Measurements from ENCODE around the gene GRAMD2B. TPM values are rescaled to one million over a fixed set of nuclear protein-coding genes. Genes with fewer than 3 reads are reported as not detected.
"Not testable (repeated sequence)": the region's sequence is repeated elsewhere in the genome, so short reads cannot be mapped to it uniquely, and the experiment has no call there.

GRAMD2B gene
- total and polyA plus RNA-seq, 9 donors, result 19.2 to 99.0 (median 32.2) TPM

DNA sequence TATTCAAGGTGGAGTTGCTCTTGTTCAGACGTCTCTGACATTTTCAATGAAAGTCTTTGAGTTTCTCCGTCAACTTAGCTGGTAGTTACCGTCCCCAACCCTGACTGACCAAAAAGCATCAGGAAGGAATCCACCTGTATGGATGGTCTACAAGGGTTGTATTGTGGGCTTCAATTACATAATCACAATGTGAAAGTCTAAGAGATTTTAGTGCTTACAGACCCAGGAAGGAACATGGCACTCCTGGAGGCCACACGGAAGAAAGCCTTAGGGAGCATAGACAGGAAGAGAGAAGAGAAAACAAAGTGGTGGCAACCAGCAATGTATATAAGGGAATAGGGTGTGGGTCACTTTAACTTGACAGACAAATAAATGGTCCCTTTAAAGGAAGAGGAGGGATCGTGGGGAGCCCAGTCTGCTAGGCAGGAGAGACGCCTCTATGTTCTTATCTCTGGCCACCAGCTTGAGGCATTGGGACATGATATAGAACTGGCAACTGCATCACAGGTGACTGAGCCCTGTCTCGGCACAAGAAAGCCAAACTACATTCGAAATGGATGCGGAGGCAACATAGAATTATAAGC lies 91.4 kb downstream of the GRAMD2B start:
- DNase-seq, result peak in 1 of 5 donors; percentile 24
- Histone ChIP-seq H3K27me3 (no peaks in the 10 kb centered on the region), H3K4me3 (no peak overlapping the region), H3K36me3 (no peaks in the 10 kb centered on the region), H3K27ac (peak overlapping the region; percentile 75 to 94), H3K9me3 (no peaks in the 10 kb centered on the region), H3K4me1 (ENCODE audit: insufficient read depth) (peaks cover 38% of the 10 kb centered on the region)
- WGBS, 3 donors, result 71 to 83% (median 73%) methylated on average over 9 of the region's 9 CpGs
- intact Hi-C loops (cut with DNase I), result no loop called here
- no peak for TF ChIP-seq EP300 (IDR thresholded peaks at IDR 0.05)
- no peak for TF ChIP-seq POLR2A (IDR thresholded peaks at IDR 0.05)
- TF ChIP-seq CTCF (IDR thresholded peaks at IDR 0.05), result no peak

- Histone ChIP-seq H3K4me3 (no peak overlapping the region), H3K27me3 (no peaks in the 10 kb centered on the region), H3K27ac (peak overlapping the region; percentile 75 to 94), H3K4me1 (ENCODE audit: insufficient read depth) (peaks cover 40% of the 10 kb centered on the region), H3K9me3 (no peaks in the 10 kb centered on the region), H3K36me3 (no peaks in the 10 kb centered on the region)
- TF ChIP-seq POLR2A (IDR thresholded peaks at IDR 0.05) (no peak), CTCF (IDR thresholded peaks at IDR 0.05) (no peak), EP300 (IDR thresholded peaks at IDR 0.05) (no peak)
- DNase-seq, result no peak
- intact Hi-C loops (cut with DNase I), result no loop called here
Measured at GRCh38 chr5:126515337-126515736, 92.1 kb downstream of the GRAMD2B start.

- H3K4me3 ChIP-seq, result no peak overlapping the region
- peak overlapping the region in 1 of 2 donors; percentile 94 for H3K27ac ChIP-seq
- no peak for DNase-seq
- H3K4me1 ChIP-seq (ENCODE audit: insufficient read depth), result peaks cover 40% of the 10 kb centered on the region
- H3K36me3 ChIP-seq, result no peaks in the 10 kb centered on the region
- no peaks in the 10 kb centered on the region for H3K9me3 ChIP-seq
- intact Hi-C loops (cut with DNase I), result no loop called here
- WGBS, 3 donors, result 34 to 52% (median 48%) methylated on average over 1 of the region's 1 CpG
- H3K27me3 ChIP-seq, result no peaks in the 10 kb centered on the region
- TF ChIP-seq EP300 (IDR thresholded peaks at IDR 0.05) (no peak), POLR2A (IDR thresholded peaks at IDR 0.05) (no peak), CTCF (IDR thresholded peaks at IDR 0.05) (no peak)
Measured at GRCh38 chr5:126516133-126516532, 92.9 kb downstream of the GRAMD2B start.

- intact Hi-C loops (cut with DNase I), result no loop called here
- H3K27ac ChIP-seq, result peak overlapping the region in 1 of 2 donors; percentile 94
- no peaks in the 10 kb centered on the region for H3K36me3 ChIP-seq
- no peak for DNase-seq
- H3K27me3 ChIP-seq, result no peaks in the 10 kb centered on the region
- TF ChIP-seq CTCF (IDR thresholded peaks at IDR 0.05), result no peak
- TF ChIP-seq EP300 (IDR thresholded peaks at IDR 0.05), result no peak
- no peak for TF ChIP-seq POLR2A (IDR thresholded peaks at IDR 0.05)
- H3K4me3 ChIP-seq, result no peak overlapping the region
- H3K9me3 ChIP-seq, result no peaks in the 10 kb centered on the region
- peaks cover 40% of the 10 kb centered on the region for H3K4me1 ChIP-seq (ENCODE audit: insufficient read depth)
Measured at GRCh38 chr5:126516852-126517251, 93.6 kb downstream of the GRAMD2B start.

DNA sequence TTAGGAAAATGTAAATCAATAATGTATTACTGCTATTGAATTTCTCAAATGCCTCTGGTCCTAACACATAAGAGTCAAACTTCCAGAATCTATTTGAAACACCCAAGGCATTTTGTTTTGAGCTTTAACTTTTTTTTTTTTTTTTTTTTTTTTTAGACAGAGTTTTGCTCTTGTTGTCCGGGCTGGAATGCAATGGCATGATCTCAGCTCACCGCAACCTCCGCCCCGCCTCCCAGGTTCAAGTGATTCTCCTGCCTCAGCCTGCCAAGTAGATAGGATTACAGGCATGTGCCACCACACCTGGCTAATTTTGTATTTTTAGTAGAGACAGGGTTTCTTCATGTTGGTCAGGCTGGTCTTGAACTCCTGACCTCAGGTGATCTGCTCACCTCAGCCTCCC lies 96.0 kb downstream of the GRAMD2B start:
- H3K4me1 ChIP-seq (ENCODE audit: insufficient read depth), result peaks cover 33% of the 10 kb centered on the region

More for the DNA sequence above, 96.0 kb downstream of the GRAMD2B start:
- H3K27ac ChIP-seq, result peak overlapping the region; percentile 75 to 91
- DNase-seq, result peak; percentile 69 to 83 (median 74)
- 9 to 33% (median 21%) methylated on average over 4 of the region's 4 CpGs for WGBS, 3 donors
- H3K36me3 ChIP-seq; H3K4me3 ChIP-seq; H3K27me3 ChIP-seq; H3K9me3 ChIP-seq; intact Hi-C loops (cut with DNase I): not testable (repeated sequence)
